ENCODE data around the gene USH2A.

- no peak for TF ChIP-seq POLR2A (IDR thresholded peaks at IDR 0.05)
- TF ChIP-seq, protein P1, sequence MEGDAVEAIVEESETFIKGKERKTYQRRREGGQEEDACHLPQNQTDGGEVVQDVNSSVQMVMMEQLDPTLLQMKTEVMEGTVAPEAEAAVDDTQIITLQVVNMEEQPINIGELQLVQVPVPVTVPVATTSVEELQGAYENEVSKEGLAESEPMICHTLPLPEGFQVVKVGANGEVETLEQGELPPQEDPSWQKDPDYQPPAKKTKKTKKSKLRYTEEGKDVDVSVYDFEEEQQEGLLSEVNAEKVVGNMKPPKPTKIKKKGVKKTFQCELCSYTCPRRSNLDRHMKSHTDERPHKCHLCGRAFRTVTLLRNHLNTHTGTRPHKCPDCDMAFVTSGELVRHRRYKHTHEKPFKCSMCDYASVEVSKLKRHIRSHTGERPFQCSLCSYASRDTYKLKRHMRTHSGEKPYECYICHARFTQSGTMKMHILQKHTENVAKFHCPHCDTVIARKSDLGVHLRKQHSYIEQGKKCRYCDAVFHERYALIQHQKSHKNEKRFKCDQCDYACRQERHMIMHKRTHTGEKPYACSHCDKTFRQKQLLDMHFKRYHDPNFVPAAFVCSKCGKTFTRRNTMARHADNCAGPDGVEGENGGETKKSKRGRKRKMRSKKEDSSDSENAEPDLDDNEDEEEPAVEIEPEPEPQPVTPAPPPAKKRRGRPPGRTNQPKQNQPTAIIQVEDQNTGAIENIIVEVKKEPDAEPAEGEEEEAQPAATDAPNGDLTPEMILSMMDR (IDR thresholded peaks at IDR 0.05) = no peak
Observed at GRCh38 chr1:216054600-216054999, 368.6 kb downstream of the USH2A start.
